HepG2 (cell line): Measurements from ENCODE around the gene ERMARD. TPM values are rescaled to one million over a fixed set of nuclear protein-coding genes. Genes with fewer than 3 reads are reported as not detected.

Experiments used
- BATF2 ChIP-seq: sonication (generic); formaldehyde crosslinking; IDR thresholded peaks from 2 replicates; pipeline ENCODE4 v1.8.0; 2022; ENCODE audit warnings: mild to moderate bottlenecking, missing genetic modification reagents, moderate library complexity
- CENPT ChIP-seq: sonication (generic); formaldehyde crosslinking; IDR thresholded peaks from 2 replicates; pipeline ENCODE4 v1.8.0; 2022; ENCODE audit warnings: low read depth, mild to moderate bottlenecking, moderate library complexity, missing genetic modification reagents
- DBP ChIP-seq: sonication (generic); formaldehyde crosslinking; IDR thresholded peaks from 2 replicates; pipeline ENCODE4 v1.4.0; 2020; ENCODE audit warnings: missing genetic modification reagents; ENCODE audit errors: not compliant biosample characterization
- ELF4 ChIP-seq: sonication (generic); formaldehyde crosslinking; IDR thresholded peaks from 2 replicates; pipeline ENCODE4 v1.5.0; 2020; ENCODE audit warnings: missing genetic modification reagents, mild to moderate bottlenecking, moderate library complexity, borderline replicate concordance
- FOXK2 ChIP-seq: fragments of 450-650 bp; IDR thresholded peaks from 2 replicates; pipeline ENCODE4 v1.6.1; 2016
- HNRNPH1 ChIP-seq: fragments of 200-400 bp; formaldehyde crosslinking; optimal IDR thresholded peaks from 2 replicates; pipeline ENCODE3; 2017; ENCODE audit warnings: mild to moderate bottlenecking, low read depth, low read length
- KDM4B ChIP-seq: sonication (generic); formaldehyde crosslinking; IDR thresholded peaks from 2 replicates; pipeline ENCODE4 v1.4.0; 2020; ENCODE audit warnings: missing genetic modification reagents
- KMT2A ChIP-seq: sonication (generic); formaldehyde crosslinking; IDR thresholded peaks from 2 replicates; pipeline ENCODE4 v1.4.0; 2020; ENCODE audit warnings: missing genetic modification reagents
- MTF1 ChIP-seq: sonication (generic); formaldehyde crosslinking; IDR thresholded peaks from 2 replicates; pipeline ENCODE4 v1.5.0; 2020; ENCODE audit warnings: missing genetic modification reagents
- NFATC3 ChIP-seq: sonication (generic); formaldehyde crosslinking; IDR thresholded peaks from 2 replicates; pipeline ENCODE4 v1.5.1; 2020; ENCODE audit warnings: mild to moderate bottlenecking, missing genetic modification reagents
- SATB2 ChIP-seq: sonication (generic); formaldehyde crosslinking; IDR thresholded peaks from 2 replicates; pipeline ENCODE4 v1.5.0; 2020; ENCODE audit warnings: missing genetic modification reagents
- SRF ChIP-seq: IDR thresholded peaks from 2 replicates; pipeline ENCODE4 v1.6.1; 2011; ENCODE audit warnings: mild to moderate bottlenecking, low read depth, low read length, moderate library complexity
- THYN1 ChIP-seq: sonication (generic); formaldehyde crosslinking; IDR thresholded peaks from 2 replicates; pipeline ENCODE4 v1.8.1; 2023; ENCODE audit warnings: low read depth, mild to moderate bottlenecking, moderate library complexity, missing genetic modification reagents, borderline replicate concordance
- UBTF ChIP-seq: sonication (generic); formaldehyde crosslinking; IDR thresholded peaks from 2 replicates; pipeline ENCODE4 v1.4.0; 2020; ENCODE audit warnings: mild to moderate bottlenecking, missing genetic modification reagents
- ZBTB44 ChIP-seq: sonication (generic); formaldehyde crosslinking; IDR thresholded peaks from 2 replicates; pipeline ENCODE4 v1.4.0; 2020; ENCODE audit warnings: missing genetic modification reagents
- ZNF264 ChIP-seq: sonication (generic); formaldehyde crosslinking; IDR thresholded peaks from 2 replicates; pipeline ENCODE4 v1.4.0; 2020; ENCODE audit warnings: missing genetic modification reagents
- ZNF33A ChIP-seq: sonication (generic); formaldehyde crosslinking; IDR thresholded peaks from 2 replicates; pipeline ENCODE4 v1.5.1; 2020; ENCODE audit warnings: missing genetic modification reagents, mild to moderate bottlenecking, moderate library complexity, borderline replicate concordance
- ZNF567 ChIP-seq: sonication (generic); formaldehyde crosslinking; IDR thresholded peaks from 2 replicates; pipeline ENCODE4 v1.8.1; 2023; ENCODE audit warnings: mild to moderate bottlenecking, missing genetic modification reagents, borderline replicate concordance
- ZNF652 ChIP-seq: IDR thresholded peaks from 2 replicates; pipeline ENCODE4 v1.6.1; 2016; ENCODE audit warnings: low read depth, borderline replicate concordance
- ZNF704 ChIP-seq: sonication (generic); formaldehyde crosslinking; IDR thresholded peaks from 2 replicates; pipeline ENCODE4 v1.8.1; 2023; ENCODE audit warnings: mild to moderate bottlenecking, inconsistent platforms, moderate library complexity, missing genetic modification reagents, borderline replicate concordance
- polyA plus RNA-seq, 8 experiments: library from polyadenylated mRNA; depleted of rRNA in 3 of 8; stranded (reverse) in 7 of 8; unstranded in 1 of 8; fragments of >200 nt; fragmentation: Illumina TruSeq in 4 of 8; extraction: Trizol in 4 of 8; gene quantifications; 2 replicates each; pipeline versions ENCODE4 v1.2.1 to v1.2.3, GENCODE V29; 2011 to 2016; ENCODE audit warnings: low read depth in 4 of 8, missing spikeins in 1 of 8, mixed read lengths in 1 of 8; ENCODE audit not compliant: insufficient read depth in 1 of 8
- total RNA-seq, 5 experiments: library from RNA; depleted of rRNA; stranded (reverse); fragments of >200 nt; fragmentation: Illumina TruSeq; extraction: Trizol; gene quantifications; 2 replicates each; pipeline ENCODE4 v1.2.3, GENCODE V29; 2016; ENCODE audit warnings: low read depth in 1 of 5

The ERMARD gene
- total and polyA plus RNA-seq, 2 of the 13 experiments (the other 11 are each of a cell fraction or from before 2014, with no cell fraction given) = 8.8 to 10.7 TPM

GRCh38 chr6:169725125-169726048 is 26.0 kb upstream of the ERMARD start (continued):
- TF ChIP-seq SATB2 (0 out of 2 replicates have a peak, but pooled peaks have one; percentile 65), ZNF264 (CRISPR knock-in tag) (peak; percentile 73; the same call in 1 of the 2 replicates), HNRNPH1 (no peak), ELF4 (no peak; the same call in 1 of the 2 replicates), CENPT (CRISPR knock-in tag) (no peak), NFATC3 (CRISPR knock-in tag) (no peak), ZNF33A (CRISPR knock-in tag) (no peak), KDM4B (CRISPR knock-in tag) (no peak; the same call in 1 of the 2 replicates), ZNF704 (CRISPR knock-in tag) (peak; percentile 24; the same call in 1 of the 2 replicates), UBTF (CRISPR knock-in tag) (peak; percentile 79), SRF (peak; percentile 13; the same call in 1 of the 2 replicates), THYN1 (CRISPR knock-in tag) (no peak), FOXK2 (no peak), ZNF567 (CRISPR knock-in tag) (0 out of 2 replicates have a peak, but pooled peaks have one; percentile 44), ZBTB44 (CRISPR knock-in tag) (peak; percentile 1; the same call in 1 of the 2 replicates), KMT2A (peak; percentile 7; the same call in 1 of the 2 replicates), MTF1 (no peak), DBP (CRISPR knock-in tag) (peak; percentile 22), BATF2 (no peak), ZNF652 (CRISPR knock-in tag) (peak; percentile 74)
